ENCODE data around the gene RNF5.
A peak's percentile ranks its signal among the peaks of the same experiment; 100 is the strongest.

The RNF5 gene

DNA sequence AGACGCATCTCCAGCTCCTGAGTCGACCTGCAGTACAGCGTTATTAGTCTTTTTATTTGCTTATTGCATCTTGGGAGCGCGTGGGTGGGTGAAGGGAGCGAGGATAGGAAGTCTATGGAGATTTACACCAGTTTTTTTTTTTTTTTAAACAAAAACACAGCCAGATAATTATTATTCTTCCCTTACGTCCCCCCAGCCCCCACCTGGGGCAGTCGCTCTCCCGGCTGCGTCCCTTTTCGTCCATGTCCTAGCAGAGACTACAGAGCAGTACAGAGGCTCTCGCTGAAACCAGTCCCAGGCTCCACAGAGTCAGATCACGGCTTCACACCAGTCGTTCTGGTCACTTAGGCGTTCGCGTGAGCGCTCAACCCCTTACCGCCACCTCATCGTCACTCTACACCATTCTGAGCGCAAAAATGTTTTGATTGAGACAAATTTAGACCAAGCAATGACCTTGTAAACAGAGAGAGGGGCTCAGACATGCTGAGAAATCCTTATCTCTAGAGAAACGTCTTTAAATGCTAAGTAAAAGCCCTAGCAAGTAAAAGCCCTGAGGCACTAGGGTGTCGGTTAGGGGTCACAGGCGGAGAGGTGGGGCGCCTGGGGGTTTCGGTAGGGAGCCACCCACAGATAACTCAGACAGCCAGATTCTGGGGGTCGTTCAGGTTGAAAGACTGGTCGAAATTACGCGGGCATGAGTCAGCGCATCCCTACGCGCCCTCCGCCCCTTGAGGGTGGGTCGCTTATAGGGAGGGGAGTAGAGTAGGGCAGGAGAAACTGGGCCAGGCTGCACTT lies 25.2 kb upstream of the RNF5 start:
- H3K27ac ChIP-seq (ENCODE audit: low read length) = no peak overlapping the region
- H3K27me3 ChIP-seq (ENCODE audit: control insufficient read depth, insufficient read depth, low read length) = no peaks in the 10 kb centered on the region

DNA sequence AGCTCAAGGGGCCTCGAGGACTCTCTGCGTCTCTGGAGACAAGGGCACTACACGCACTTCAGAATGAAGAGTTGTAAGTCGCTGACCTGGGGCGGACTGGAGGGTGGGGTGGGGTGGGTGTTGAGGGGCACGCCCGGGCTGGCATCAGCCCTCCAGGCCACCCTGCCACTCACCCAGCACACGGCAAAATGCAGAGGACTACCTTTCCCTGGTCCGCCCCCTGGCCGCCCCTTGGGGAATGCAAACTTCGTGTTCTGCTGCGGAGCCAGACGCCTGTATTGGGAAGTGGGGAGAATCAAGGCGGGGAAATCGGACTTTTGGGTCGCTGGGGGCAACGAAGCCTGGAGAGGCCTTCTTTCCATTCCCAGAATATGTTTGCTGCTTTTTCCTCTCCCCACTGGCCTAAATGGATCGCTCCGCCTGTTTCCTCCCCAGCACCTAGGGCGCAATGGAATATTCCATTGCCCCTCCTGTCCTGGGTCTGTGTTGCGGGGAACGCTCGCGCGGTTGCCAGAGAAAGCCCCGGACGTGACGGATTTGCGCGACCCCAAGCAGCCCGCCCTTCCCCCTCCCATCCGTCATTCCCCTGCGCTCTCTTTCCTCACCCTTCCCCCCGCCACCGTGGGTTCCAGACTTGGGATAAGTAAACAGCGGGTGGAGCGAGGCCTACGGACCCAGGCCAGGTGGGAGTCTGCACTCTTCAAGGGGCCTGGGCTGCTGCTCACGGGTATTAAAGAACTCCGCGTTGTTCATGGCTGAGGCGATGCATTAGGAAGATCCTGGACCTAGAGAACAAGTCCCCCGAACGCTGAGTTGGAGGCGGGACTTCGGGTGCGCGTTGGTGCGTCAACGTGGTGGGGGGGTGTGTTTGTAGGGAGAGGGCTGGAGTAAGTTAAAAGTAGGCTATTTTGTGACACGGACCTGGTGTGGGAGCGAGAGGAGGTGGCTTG lies 24.4 kb upstream of the RNF5 start, which contains the start of gene PPT2:
TSS of gene PPT2 (plus strand) at position 578 of the 950 bp plus-strand sequence. CDS start 454 bp downstream, outside the sequence.
- no peaks in the 10 kb centered on the region for H3K9me3 ChIP-seq (ENCODE audit: control insufficient read depth, insufficient read depth, low read length)
- no CpG with 5 or more reads among the region's 52 CpGs for WGBS (ENCODE audit: insufficient coverage, insufficient read length)
- H3K4me1 ChIP-seq (ENCODE audit: control insufficient read depth, insufficient read depth, low read length) = peaks cover 9% of the 10 kb centered on the region
- H3K36me3 ChIP-seq (ENCODE audit: control insufficient read depth, insufficient read depth, low read length) = no peaks in the 10 kb centered on the region
- DNase-seq (ENCODE audit: low read depth, low spot score) = no peak
- no peak within 1 kb of the TSS for H3K27ac ChIP-seq (ENCODE audit: low read length)
- H3K4me3 ChIP-seq (ENCODE audit: low read length) = peak within 1 kb of the TSS; percentile 68; the same call in 1 of the 2 replicates
- no peaks in the 10 kb centered on the region for H3K27me3 ChIP-seq (ENCODE audit: control insufficient read depth, insufficient read depth, low read length)

More for the DNA sequence above, 25.2 kb upstream of the RNF5 start:
- H3K4me3 ChIP-seq (ENCODE audit: low read length) = peak overlapping the region; percentile 68; the same call in 1 of the 2 replicates
- no peaks in the 10 kb centered on the region for H3K9me3 ChIP-seq (ENCODE audit: control insufficient read depth, insufficient read depth, low read length)
- peaks cover 9% of the 10 kb centered on the region for H3K4me1 ChIP-seq (ENCODE audit: control insufficient read depth, insufficient read depth, low read length)
- no peaks in the 10 kb centered on the region for H3K36me3 ChIP-seq (ENCODE audit: control insufficient read depth, insufficient read depth, low read length)
- DNase-seq (ENCODE audit: low read depth, low spot score) = no peak
- no CpG with 5 or more reads among the region's 35 CpGs for WGBS (ENCODE audit: insufficient coverage, insufficient read length)

DNA sequence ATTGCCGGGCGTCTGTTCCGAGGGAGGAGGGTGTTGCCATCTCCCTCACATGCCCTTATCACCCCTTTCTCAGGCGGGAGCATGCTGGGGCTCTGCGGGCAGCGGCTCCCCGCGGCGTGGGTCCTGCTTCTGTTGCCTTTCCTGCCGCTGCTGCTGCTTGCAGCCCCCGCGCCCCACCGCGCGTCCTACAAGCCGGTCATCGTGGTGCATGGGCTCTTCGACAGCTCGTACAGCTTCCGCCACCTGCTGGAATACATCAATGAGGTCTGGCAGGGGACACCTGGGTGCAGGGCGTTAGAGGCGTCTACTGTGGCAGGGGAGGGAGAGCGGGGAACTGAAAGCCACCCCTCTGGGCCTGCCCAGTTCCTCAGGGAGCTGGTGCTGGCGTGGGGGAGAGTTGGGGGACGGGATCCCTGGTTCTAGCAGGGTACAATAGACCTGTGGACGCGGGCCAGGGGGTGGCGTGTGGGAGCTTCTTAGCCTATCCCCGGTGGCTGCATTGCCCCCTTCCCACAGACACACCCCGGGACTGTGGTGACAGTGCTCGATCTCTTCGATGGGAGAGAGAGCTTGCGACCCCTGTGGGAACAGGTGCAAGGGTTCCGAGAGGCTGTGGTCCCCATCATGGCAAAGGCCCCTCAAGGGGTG lies 23.6 kb upstream of the RNF5 start:
- no CpG with 5 or more reads among the region's 34 CpGs for WGBS (ENCODE audit: insufficient coverage, insufficient read length)
- no peak for DNase-seq (ENCODE audit: low read depth, low spot score)
- H3K9me3 ChIP-seq (ENCODE audit: control insufficient read depth, insufficient read depth, low read length) = no peaks in the 10 kb centered on the region
- peaks cover 6% of the 10 kb centered on the region for H3K4me1 ChIP-seq (ENCODE audit: control insufficient read depth, insufficient read depth, low read length)
- no peaks in the 10 kb centered on the region for H3K27me3 ChIP-seq (ENCODE audit: control insufficient read depth, insufficient read depth, low read length)
- H3K36me3 ChIP-seq (ENCODE audit: control insufficient read depth, insufficient read depth, low read length) = no peaks in the 10 kb centered on the region
- H3K27ac ChIP-seq (ENCODE audit: low read length) = no peak overlapping the region
- H3K4me3 ChIP-seq (ENCODE audit: low read length) = peak overlapping the region; percentile 68; the same call in 1 of the 2 replicates

DNA sequence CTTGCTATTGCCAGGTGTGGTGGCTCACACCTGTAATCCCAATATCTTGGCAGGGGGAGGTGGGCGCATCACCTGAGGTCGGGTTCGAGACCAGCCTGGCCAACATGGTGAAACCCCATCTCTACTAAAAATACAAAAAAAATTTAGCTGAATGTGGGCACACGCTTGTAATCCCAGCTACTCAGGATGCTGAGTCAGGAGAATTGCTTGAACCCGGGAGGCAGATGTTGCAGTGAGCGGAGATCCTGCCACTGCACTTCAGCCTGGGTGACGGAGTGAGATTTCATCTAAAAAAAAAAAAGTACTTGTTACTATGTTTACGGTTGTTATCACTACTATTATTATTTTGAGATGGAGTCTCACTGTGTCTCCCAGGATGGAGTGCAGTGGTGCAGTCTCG lies 21.3 kb upstream of the RNF5 start:
- H3K27me3 ChIP-seq (ENCODE audit: control insufficient read depth, insufficient read depth, low read length) = no peaks in the 10 kb centered on the region
- no peak for DNase-seq (ENCODE audit: low read depth, low spot score)
- H3K4me1 ChIP-seq (ENCODE audit: control insufficient read depth, insufficient read depth, low read length) = peaks cover 2% of the 10 kb centered on the region; the same call in 1 of the 2 replicates
- no peaks in the 10 kb centered on the region for H3K9me3 ChIP-seq (ENCODE audit: control insufficient read depth, insufficient read depth, low read length)
- H3K36me3 ChIP-seq (ENCODE audit: control insufficient read depth, insufficient read depth, low read length) = no peaks in the 10 kb centered on the region
- no peak overlapping the region for H3K27ac ChIP-seq (ENCODE audit: low read length)
- WGBS (ENCODE audit: insufficient coverage, insufficient read length) = no CpG with 5 or more reads among the region's 9 CpGs
- H3K4me3 ChIP-seq (ENCODE audit: low read length) = no peak overlapping the region

DNA sequence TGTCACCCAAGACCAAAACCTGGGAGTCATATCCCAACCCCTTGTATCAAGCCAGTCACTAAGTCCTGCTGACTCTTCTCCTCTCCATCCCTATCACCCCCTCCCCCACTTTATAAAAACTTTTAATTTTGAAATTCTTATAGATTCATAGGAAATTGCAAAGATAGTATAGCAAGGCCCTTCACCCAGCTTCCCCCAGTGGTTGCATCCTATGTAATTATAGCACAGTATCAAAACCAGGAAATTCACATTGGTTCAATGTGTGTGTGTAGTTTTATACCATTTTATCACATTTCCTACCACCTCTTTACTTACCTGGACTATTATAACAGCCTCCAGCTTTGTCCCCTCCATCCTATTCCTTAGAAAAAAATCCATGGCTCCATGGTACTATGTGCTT lies 20.2 kb upstream of the RNF5 start:
- H3K4me1 ChIP-seq (ENCODE audit: control insufficient read depth, insufficient read depth, low read length) = no peaks in the 10 kb centered on the region
- H3K9me3 ChIP-seq (ENCODE audit: control insufficient read depth, insufficient read depth, low read length) = no peaks in the 10 kb centered on the region
- H3K4me3 ChIP-seq (ENCODE audit: low read length) = no peak overlapping the region
- no peaks in the 10 kb centered on the region for H3K27me3 ChIP-seq (ENCODE audit: control insufficient read depth, insufficient read depth, low read length)
- H3K27ac ChIP-seq (ENCODE audit: low read length) = no peak overlapping the region
- no peak for DNase-seq (ENCODE audit: low read depth, low spot score)
- no peaks in the 10 kb centered on the region; the same call in 1 of the 2 replicates for H3K36me3 ChIP-seq (ENCODE audit: control insufficient read depth, insufficient read depth, low read length)

DNA sequence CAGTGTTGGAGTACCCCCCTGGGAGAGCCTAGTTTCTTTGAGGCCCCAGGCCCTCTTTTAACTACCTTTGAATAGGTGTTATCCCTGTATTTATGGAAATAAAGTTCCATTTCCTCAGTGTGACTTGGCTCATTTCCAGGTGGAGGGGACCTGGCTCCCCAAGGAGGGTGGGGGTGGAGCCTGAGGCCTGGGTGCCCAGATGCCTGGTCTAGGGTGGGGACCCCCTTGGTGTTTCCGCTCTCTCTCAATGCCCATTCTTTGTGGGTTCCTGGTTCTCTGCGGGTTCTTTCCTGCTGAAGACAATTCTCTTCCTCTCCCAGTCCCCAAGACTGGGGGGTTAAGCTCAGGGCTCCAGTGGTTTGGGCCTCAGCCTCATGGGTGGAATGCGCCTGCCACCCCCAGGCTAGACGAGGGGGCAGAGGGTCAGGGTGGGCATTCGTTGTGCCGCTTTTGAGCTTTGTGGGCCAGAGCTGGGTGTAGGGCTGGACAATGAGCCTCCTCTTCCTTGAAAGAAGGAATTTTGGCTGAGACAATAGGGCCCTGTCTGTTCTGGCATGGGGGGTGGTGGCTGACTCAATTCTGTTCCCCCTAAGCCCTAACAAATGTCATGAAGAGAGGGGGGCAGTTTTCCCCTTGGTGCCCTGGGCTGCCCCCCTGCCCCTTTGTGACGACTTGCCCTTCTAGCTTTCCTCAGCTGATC lies 14.5 kb upstream of the RNF5 start:
- Histone ChIP-seq H3K4me1 (ENCODE audit: control insufficient read depth, insufficient read depth, low read length) (peaks cover 2% of the 10 kb centered on the region; the same call in 1 of the 2 replicates), H3K27ac (ENCODE audit: low read length) (no peak overlapping the region), H3K4me3 (ENCODE audit: low read length) (no peak overlapping the region), H3K27me3 (ENCODE audit: control insufficient read depth, insufficient read depth, low read length) (no peaks in the 10 kb centered on the region), H3K9me3 (ENCODE audit: control insufficient read depth, insufficient read depth, low read length) (no peaks in the 10 kb centered on the region), H3K36me3 (ENCODE audit: control insufficient read depth, insufficient read depth, low read length) (peaks cover 4% of the 10 kb centered on the region; the same call in 1 of the 2 replicates)
- no CpG with 5 or more reads among the region's 7 CpGs for WGBS (ENCODE audit: insufficient coverage, insufficient read length)
- DNase-seq (ENCODE audit: low read depth, low spot score) = no peak

DNA sequence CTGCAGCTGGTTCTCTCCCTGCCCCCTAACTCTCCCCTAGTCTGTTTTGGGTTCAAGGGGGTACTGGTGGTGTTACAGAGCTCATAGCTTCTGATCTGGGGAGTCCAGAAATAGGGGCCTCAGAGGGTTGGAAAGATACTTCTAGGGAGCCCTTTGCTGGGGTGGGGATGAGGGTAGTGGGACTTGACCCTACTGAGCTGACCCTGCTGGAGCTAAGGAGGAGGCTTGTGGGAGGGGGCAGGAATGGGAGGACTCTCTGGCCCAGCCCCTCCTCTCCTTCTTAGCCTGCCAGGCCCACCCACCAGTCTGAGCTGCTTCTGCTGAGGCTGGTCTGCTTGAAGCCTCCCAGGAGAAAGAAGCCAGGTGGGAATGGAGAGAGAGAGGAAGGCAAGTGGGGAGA lies 13.9 kb upstream of the RNF5 start, which contains the start of gene EGFL8:
TSS of gene EGFL8 (plus strand) at position 301 of the 400 bp plus-strand sequence. CDS start 1,571 bp downstream, outside the sequence.
- Histone ChIP-seq H3K4me3 (ENCODE audit: low read length) (no peak within 1 kb of the TSS), H3K4me1 (ENCODE audit: control insufficient read depth, insufficient read depth, low read length) (peaks cover 2% of the 10 kb centered on the region; the same call in 1 of the 2 replicates), H3K36me3 (ENCODE audit: control insufficient read depth, insufficient read depth, low read length) (peaks cover 4% of the 10 kb centered on the region; the same call in 1 of the 2 replicates), H3K27ac (ENCODE audit: low read length) (no peak within 1 kb of the TSS), H3K27me3 (ENCODE audit: control insufficient read depth, insufficient read depth, low read length) (no peaks in the 10 kb centered on the region), H3K9me3 (ENCODE audit: control insufficient read depth, insufficient read depth, low read length) (no peaks in the 10 kb centered on the region)
- no peak for DNase-seq (ENCODE audit: low read depth, low spot score)

DNA sequence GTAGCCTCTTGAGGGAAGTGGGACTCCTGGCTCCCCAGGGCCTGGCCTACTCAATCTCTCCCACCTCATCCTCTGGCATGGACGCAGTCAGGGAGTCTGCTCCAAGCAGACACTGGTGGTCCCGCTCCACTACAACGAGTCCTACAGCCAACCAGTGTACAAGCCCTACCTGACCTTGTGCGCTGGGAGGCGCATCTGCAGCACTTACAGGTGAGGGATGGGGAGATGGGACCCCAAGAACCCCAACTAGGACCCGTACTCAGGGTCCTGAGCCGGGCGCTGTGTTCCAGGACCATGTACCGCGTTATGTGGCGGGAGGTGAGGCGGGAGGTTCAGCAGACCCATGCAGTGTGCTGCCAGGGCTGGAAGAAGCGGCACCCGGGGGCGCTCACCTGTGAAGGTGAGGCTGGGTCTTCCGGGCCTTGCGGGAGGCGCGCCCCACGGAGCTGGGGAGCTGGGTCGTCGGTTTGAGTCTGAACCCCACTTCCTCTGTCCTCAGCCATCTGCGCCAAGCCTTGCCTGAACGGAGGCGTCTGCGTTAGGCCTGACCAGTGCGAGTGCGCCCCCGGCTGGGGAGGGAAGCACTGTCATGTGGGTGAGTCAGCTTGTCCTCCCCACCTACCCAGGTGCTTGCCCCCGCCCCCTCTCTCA lies 11.7 kb upstream of the RNF5 start:
- Histone ChIP-seq H3K27ac (ENCODE audit: low read length) (no peak overlapping the region), H3K4me3 (ENCODE audit: low read length) (no peak overlapping the region), H3K27me3 (ENCODE audit: control insufficient read depth, insufficient read depth, low read length) (no peaks in the 10 kb centered on the region), H3K4me1 (ENCODE audit: control insufficient read depth, insufficient read depth, low read length) (peaks cover 2% of the 10 kb centered on the region; the same call in 1 of the 2 replicates), H3K9me3 (ENCODE audit: control insufficient read depth, insufficient read depth, low read length) (no peaks in the 10 kb centered on the region), H3K36me3 (ENCODE audit: control insufficient read depth, insufficient read depth, low read length) (peaks cover 22% of the 10 kb centered on the region; the same call in 1 of the 2 replicates)
- no peak for DNase-seq (ENCODE audit: low read depth, low spot score)
- whole genome bisulfite sequencing (ENCODE audit: insufficient coverage, insufficient read length) = no CpG with 5 or more reads among the region's 30 CpGs

DNA sequence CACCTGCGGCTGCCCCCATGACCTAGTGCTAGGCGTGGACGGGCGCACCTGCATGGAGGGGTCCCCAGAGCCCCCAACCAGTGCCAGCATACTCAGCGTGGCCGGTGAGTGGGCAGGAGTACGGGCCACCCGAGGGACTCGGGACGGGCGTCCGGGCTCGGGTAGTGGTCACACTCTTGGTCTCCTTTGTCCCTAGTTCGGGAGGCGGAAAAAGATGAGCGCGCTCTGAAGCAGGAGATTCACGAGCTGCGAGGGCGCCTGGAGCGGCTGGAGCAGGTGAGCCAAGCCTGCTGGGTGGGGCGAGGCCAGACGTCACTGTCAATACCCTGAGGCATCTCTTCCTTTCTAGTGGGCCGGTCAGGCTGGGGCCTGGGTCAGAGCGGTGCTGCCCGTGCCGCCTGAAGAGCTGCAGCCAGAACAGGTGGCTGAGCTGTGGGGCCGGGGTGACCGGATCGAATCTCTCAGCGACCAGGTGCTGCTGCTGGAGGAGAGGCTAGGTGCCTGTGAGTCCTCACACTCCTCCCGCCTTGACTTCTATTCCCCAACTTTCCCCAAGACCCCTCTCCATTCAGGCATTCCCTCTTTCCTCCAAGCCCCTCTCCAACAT lies 10.9 kb upstream of the RNF5 start:
- H3K27me3 ChIP-seq (ENCODE audit: control insufficient read depth, insufficient read depth, low read length) = no peaks in the 10 kb centered on the region
- no peak overlapping the region for H3K4me3 ChIP-seq (ENCODE audit: low read length)
- no peak for DNase-seq (ENCODE audit: low read depth, low spot score)
- H3K4me1 ChIP-seq (ENCODE audit: control insufficient read depth, insufficient read depth, low read length) = peaks cover 2% of the 10 kb centered on the region; the same call in 1 of the 2 replicates
- H3K9me3 ChIP-seq (ENCODE audit: control insufficient read depth, insufficient read depth, low read length) = no peaks in the 10 kb centered on the region
- H3K27ac ChIP-seq (ENCODE audit: low read length) = no peak overlapping the region
- no CpG with 5 or more reads among the region's 32 CpGs for WGBS (ENCODE audit: insufficient coverage, insufficient read length)
- peaks cover 22% of the 10 kb centered on the region; the same call in 1 of the 2 replicates for H3K36me3 ChIP-seq (ENCODE audit: control insufficient read depth, insufficient read depth, low read length)

All from iPS DF 6.9 (cell line).